HepG2 (cell line): ENCODE results near the gene SLC13A3.

Source experiments
- CBX1 ChIP-seq: IDR thresholded peaks from one replicate; pipeline ENCODE4 v1.6.1; 2016; ENCODE audit warnings: antibody characterized with exemption, low read depth
- CTCF ChIP-seq: sonication (generic); formaldehyde crosslinking; IDR thresholded peaks from 2 replicates; pipeline ENCODE4 v1.5.0; 2020; ENCODE audit warnings: mild to moderate bottlenecking, missing genetic modification reagents, moderate library complexity
- DNMT1 ChIP-seq: sonication (generic); formaldehyde crosslinking; IDR thresholded peaks from 2 replicates; pipeline ENCODE4 v1.5.1; 2020; ENCODE audit warnings: mild to moderate bottlenecking, missing genetic modification reagents
- IKZF4 ChIP-seq: sonication (generic); formaldehyde crosslinking; IDR thresholded peaks from 2 replicates; pipeline ENCODE4 v1.5.1; 2020; ENCODE audit warnings: borderline replicate concordance, mild to moderate bottlenecking, low read depth, missing genetic modification reagents; ENCODE audit errors: not compliant biosample characterization
- KLF11 ChIP-seq: IDR thresholded peaks from 2 replicates; pipeline ENCODE4 v1.6.1; 2016; ENCODE audit warnings: missing compliant biosample characterization
- KLF16 ChIP-seq, 2 experiments: sonication (generic) in 1 of 2; formaldehyde crosslinking in 1 of 2; IDR thresholded peaks; 2 replicates each; pipeline versions ENCODE4 v1.6.1 to v1.8.0; 2016 to 2023; ENCODE audit warnings: missing genetic modification reagents in 2 of 2, missing compliant biosample characterization in 1 of 2
- NFYB ChIP-seq: sonication (generic); formaldehyde crosslinking; IDR thresholded peaks from 2 replicates; pipeline ENCODE4 v1.4.0; 2020; ENCODE audit warnings: missing genetic modification reagents
- SIN3A ChIP-seq: IDR thresholded peaks from 2 replicates; pipeline ENCODE4 v1.6.1; 2011; ENCODE audit warnings: low read depth, mild to moderate bottlenecking, control low read depth, low read length, borderline replicate concordance
- ZNF121 ChIP-seq: sonication (generic); formaldehyde crosslinking; IDR thresholded peaks from 2 replicates; pipeline ENCODE4 v1.5.0; 2020; ENCODE audit warnings: mild to moderate bottlenecking, missing genetic modification reagents
- ZNF335 ChIP-seq: sonication (generic); formaldehyde crosslinking; IDR thresholded peaks from 2 replicates; pipeline ENCODE4 v1.4.0; 2020; ENCODE audit warnings: missing genetic modification reagents

- no peak for TF ChIP-seq CBX1
- no peak for TF ChIP-seq DNMT1
- TF ChIP-seq SIN3A = no peak
- TF ChIP-seq ZNF121 (CRISPR knock-in tag) = no peak
- no peak for TF ChIP-seq IKZF4 (CRISPR knock-in tag)
- no peak for TF ChIP-seq KLF16 (CRISPR knock-in tag; IDR thresholded peaks at IDR 0.05)
- TF ChIP-seq NFYB (CRISPR knock-in tag) = no peak
- TF ChIP-seq ZNF335 (CRISPR knock-in tag) = no peak
- no peak for TF ChIP-seq CTCF
- no peak for TF ChIP-seq KLF11 (CRISPR knock-in tag)
These were observed 79.1 kb downstream of the SLC13A3 start for GRCh38 chr20:46572153-46572552.
